Colonic mucosa (tissue), 4 donors: ENCODE data around the gene SART3. TPM values are rescaled to one million over a fixed set of nuclear protein-coding genes. Genes with fewer than 3 reads are reported as not detected.
"Not testable (repeated sequence)": the region's sequence is repeated elsewhere in the genome, so short reads cannot be mapped to it uniquely, and the experiment has no call there.

ENCODE experiments used
- DNase-seq: peaks from one replicate; pipeline ENCODE4 v3.0.0-alpha.2; 2020
- H3K27ac ChIP-seq: fragments of 200-600 bp; one replicate; pipeline ENCODE4 v1.8.0; 2021
- H3K27me3 ChIP-seq: fragments of 200-600 bp; one replicate; pipeline ENCODE4 v1.8.0; 2021
- H3K36me3 ChIP-seq: fragments of 200-600 bp; one replicate; pipeline ENCODE4 v1.8.0; 2021
- H3K4me1 ChIP-seq: fragments of 200-600 bp; one replicate; pipeline ENCODE4 v1.8.0; 2021; ENCODE audit warnings: mild to moderate bottlenecking
- H3K4me3 ChIP-seq: fragments of 200-600 bp; one replicate; pipeline ENCODE4 v1.8.0; 2021
- H3K9ac ChIP-seq, 2 donors: one replicate each; pipeline ENCODE4 v1.7.0; 2013; ENCODE audit warnings: control low read depth in 2 of 2, low read depth in 2 of 2, low read length in 2 of 2
- H3K9me3 ChIP-seq: fragments of 200-600 bp; one replicate; pipeline ENCODE4 v1.8.0; 2021
- CTCF ChIP-seq: fragments of 200-600 bp; IDR thresholded peaks from one replicate; pipeline ENCODE4 v1.8.0; 2022; ENCODE audit warnings: antibody characterized with exemption, mild to moderate bottlenecking
- intact Hi-C: fragments of 100-400 bp; cut with DNase I; formaldehyde crosslinking; loops from one replicate; pipeline ENCODE4 v1.14.1; 2022
- total RNA-seq, 2 donors: library from RNA; stranded (reverse); fragmentation: NEBNext Ultra II Directional in 1 of 2; extraction: Animal tissue kit (Norgen Biotek cat#: 25700) in 1 of 2; gene quantifications; one replicate each; pipeline ENCODE4 v1.2.1, GENCODE V29; 2021
- donor health status: healthy.
- donor health status: DM: no; HTN: no; CAD: no.
- donor health status: DM: no; HTN: no; CAD: no.

Gene SART3
- total RNA-seq, 2 donors from 2014 or later = 41.1 to 64.9 TPM

GRCh38 chr12:108576660-108577234, 15.8 kb upstream of the SART3 start:
- Histone ChIP-seq H3K9ac (no peak overlapping the region), H3K4me1 (no peaks in the 10 kb centered on the region), H3K36me3 (no peaks in the 10 kb centered on the region), H3K27ac (no peak overlapping the region), H3K9me3 (no peaks in the 10 kb centered on the region), H3K4me3 (no peak overlapping the region), H3K27me3 (no peaks in the 10 kb centered on the region)
- no peak for DNase-seq
- intact Hi-C loops = no loop called here
- no peak for TF ChIP-seq CTCF

- no peak for DNase-seq
- TF ChIP-seq CTCF = no peak
- intact Hi-C loops = no loop called here
Observed at GRCh38 chr12:108575199-108575912, 14.4 kb upstream of the SART3 start.

GRCh38 chr12:108574276-108574675, 13.3 kb upstream of the SART3 start:
- DNase-seq, intact Hi-C loops, H3K27ac ChIP-seq, H3K9me3 ChIP-seq, H3K36me3 ChIP-seq, H3K27me3 ChIP-seq, H3K9ac ChIP-seq, H3K4me1 ChIP-seq, H3K4me3 ChIP-seq: not testable (repeated sequence)

More at GRCh38 chr12:108575199-108575912, 14.4 kb upstream of the SART3 start:
- H3K4me1 ChIP-seq = no peaks in the 10 kb centered on the region
- H3K36me3 ChIP-seq = no peaks in the 10 kb centered on the region
- no peak overlapping the region for H3K4me3 ChIP-seq
- no peaks in the 10 kb centered on the region for H3K9me3 ChIP-seq
- no peaks in the 10 kb centered on the region for H3K27me3 ChIP-seq
- H3K27ac ChIP-seq = no peak overlapping the region
- H3K9ac ChIP-seq = no peak overlapping the region

GRCh38 chr12:108573317-108573716, 12.3 kb upstream of the SART3 start:
- intact Hi-C loops = no loop called here
- no peaks in the 10 kb centered on the region for H3K36me3 ChIP-seq
- H3K4me3 ChIP-seq = no peak overlapping the region
- H3K27me3 ChIP-seq = no peaks in the 10 kb centered on the region
- no peak overlapping the region for H3K9ac ChIP-seq
- H3K27ac ChIP-seq = no peak overlapping the region
- no peaks in the 10 kb centered on the region for H3K9me3 ChIP-seq
- no peak for TF ChIP-seq CTCF
- H3K4me1 ChIP-seq = no peaks in the 10 kb centered on the region
- peak; percentile 21 for DNase-seq

GRCh38 chr12:108572166-108572790, 11.3 kb upstream of the SART3 start:
- Histone ChIP-seq H3K27ac (no peak overlapping the region), H3K27me3 (no peaks in the 10 kb centered on the region), H3K9ac (no peak overlapping the region), H3K9me3 (no peaks in the 10 kb centered on the region), H3K36me3 (no peaks in the 10 kb centered on the region), H3K4me3 (no peak overlapping the region), H3K4me1 (no peaks in the 10 kb centered on the region)
- intact Hi-C loops = no loop called here
- DNase-seq = peak; percentile 21
- no peak for TF ChIP-seq CTCF
